DND-41 (cell line): ENCODE measurements around the gene WDR53.

Source experiments
- ATAC-seq: fragments of 200-7000 bp; cut with Tn5 transposase; 3 replicates; pipeline ENCODE4 v1.9.1; 2021; ENCODE audit warnings: low read depth; ENCODE audit not compliant: insufficient read depth
- DNase-seq: peaks from one replicate; pipeline ENCODE4 v3.0.0-alpha.2; 2020
- H2AFZ ChIP-seq: 2 replicates; pipeline ENCODE4 v1.6.0; 2012; ENCODE audit warnings: low read depth, low read length
- H3K27ac ChIP-seq: 2 replicates; pipeline ENCODE4 v1.5.1; 2012; ENCODE audit warnings: low read length, inconsistent platforms
- H3K27me3 ChIP-seq: fragments of 200-600 bp; sonication (generic); 2 replicates; pipeline ENCODE4 v1.6.0; 2012; ENCODE audit warnings: low read length, mild to moderate bottlenecking, inconsistent platforms; ENCODE audit not compliant: insufficient read depth, poor library complexity
- H3K36me3 ChIP-seq: 2 replicates; pipeline ENCODE4 v1.5.1; 2012; ENCODE audit warnings: low read length, inconsistent platforms; ENCODE audit not compliant: insufficient read depth
- H3K4me1 ChIP-seq: 2 replicates; pipeline ENCODE4 v1.5.1; 2012; ENCODE audit warnings: mild to moderate bottlenecking, low read length; ENCODE audit not compliant: insufficient read depth
- H3K4me2 ChIP-seq: 2 replicates; pipeline ENCODE4 v1.6.0; 2012; ENCODE audit warnings: mild to moderate bottlenecking, moderate library complexity, low read length, inconsistent platforms; ENCODE audit not compliant: insufficient read depth
- H3K4me3 ChIP-seq, 2 experiments: fragments of 200-600 bp in 1 of 2; shearing (Covaris generic) in 1 of 2; 2 replicates each; pipeline ENCODE4 v1.5.1; 2012 to 2016; ENCODE audit warnings: inconsistent platforms in 2 of 2, low read length in 2 of 2, mild to moderate bottlenecking in 2 of 2, low read depth in 1 of 2, moderate library complexity in 1 of 2
- H3K79me2 ChIP-seq: 2 replicates; pipeline ENCODE4 v1.6.0; 2012; ENCODE audit warnings: low read length, inconsistent platforms; ENCODE audit not compliant: insufficient read depth
- H3K9ac ChIP-seq: 2 replicates; pipeline ENCODE4 v1.6.0; 2012; ENCODE audit warnings: low read depth, mild to moderate bottlenecking, inconsistent platforms, low read length, moderate library complexity
- H3K9me3 ChIP-seq: 2 replicates; pipeline ENCODE4 v1.5.1; 2012; ENCODE audit warnings: low read length, moderate library complexity, mild to moderate bottlenecking, inconsistent platforms; ENCODE audit not compliant: insufficient read depth, severe bottlenecking
- H4K20me1 ChIP-seq: 2 replicates; pipeline ENCODE4 v1.6.0; 2012; ENCODE audit warnings: low read length; ENCODE audit not compliant: insufficient read depth
- EZH2 ChIP-seq: IDR thresholded peaks from 3 replicates; pipeline ENCODE4 v1.6.1; 2012; ENCODE audit warnings: borderline replicate concordance, low read depth, mild to moderate bottlenecking, moderate library complexity, low read length, inconsistent platforms; ENCODE audit not compliant: severe bottlenecking
- TF ChIP-seq, protein P1 (sequence below): IDR thresholded peaks from 2 replicates; pipeline ENCODE4 v1.5.1; 2012; ENCODE audit warnings: borderline replicate concordance, low read length, moderate library complexity, mild to moderate bottlenecking; ENCODE audit not compliant: poor library complexity, severe bottlenecking; ENCODE audit errors: extremely low read depth

The WDR53 gene

DNA sequence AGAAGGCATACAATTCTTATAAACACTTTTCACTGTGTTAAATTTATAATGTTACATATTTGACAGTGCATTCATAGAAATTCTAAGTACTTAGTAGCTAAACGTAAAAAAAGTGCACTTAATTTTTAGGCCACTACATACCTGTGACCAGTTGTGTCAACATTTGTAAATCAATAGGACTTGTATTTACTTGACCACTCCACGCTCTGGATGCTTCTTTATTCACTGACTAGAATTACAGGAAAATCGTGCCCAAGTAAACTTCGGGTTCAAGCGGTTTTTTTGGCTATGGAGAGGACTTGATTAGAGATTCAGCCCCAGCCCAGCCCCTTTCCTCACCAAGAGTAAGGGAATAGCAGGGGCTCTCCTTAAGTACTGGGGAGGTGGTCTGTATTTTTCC lies 21.8 kb downstream of the WDR53 start:
- Histone ChIP-seq H3K9ac (no peak overlapping the region), H4K20me1 (no peaks in the 10 kb centered on the region), H3K4me1 (no peaks in the 10 kb centered on the region), H2AFZ (no peak overlapping the region), H3K36me3 (no peaks in the 10 kb centered on the region), H3K4me3 (no peak overlapping the region), H3K4me2 (no peak overlapping the region), H3K27ac (no peak overlapping the region), H3K79me2 (no peaks in the 10 kb centered on the region), H3K9me3 (peaks cover 18% of the 10 kb centered on the region), H3K27me3 (no peaks in the 10 kb centered on the region)
- ATAC-seq (no peak), DNase-seq (no peak)
- no peak for TF ChIP-seq EZH2
- TF ChIP-seq, protein P1, sequence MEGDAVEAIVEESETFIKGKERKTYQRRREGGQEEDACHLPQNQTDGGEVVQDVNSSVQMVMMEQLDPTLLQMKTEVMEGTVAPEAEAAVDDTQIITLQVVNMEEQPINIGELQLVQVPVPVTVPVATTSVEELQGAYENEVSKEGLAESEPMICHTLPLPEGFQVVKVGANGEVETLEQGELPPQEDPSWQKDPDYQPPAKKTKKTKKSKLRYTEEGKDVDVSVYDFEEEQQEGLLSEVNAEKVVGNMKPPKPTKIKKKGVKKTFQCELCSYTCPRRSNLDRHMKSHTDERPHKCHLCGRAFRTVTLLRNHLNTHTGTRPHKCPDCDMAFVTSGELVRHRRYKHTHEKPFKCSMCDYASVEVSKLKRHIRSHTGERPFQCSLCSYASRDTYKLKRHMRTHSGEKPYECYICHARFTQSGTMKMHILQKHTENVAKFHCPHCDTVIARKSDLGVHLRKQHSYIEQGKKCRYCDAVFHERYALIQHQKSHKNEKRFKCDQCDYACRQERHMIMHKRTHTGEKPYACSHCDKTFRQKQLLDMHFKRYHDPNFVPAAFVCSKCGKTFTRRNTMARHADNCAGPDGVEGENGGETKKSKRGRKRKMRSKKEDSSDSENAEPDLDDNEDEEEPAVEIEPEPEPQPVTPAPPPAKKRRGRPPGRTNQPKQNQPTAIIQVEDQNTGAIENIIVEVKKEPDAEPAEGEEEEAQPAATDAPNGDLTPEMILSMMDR, result no peak

GRCh38 chr3:196544491-196544992 lies 23.8 kb downstream of the WDR53 start:
- no peak overlapping the region for H3K4me2 ChIP-seq
- no peaks in the 10 kb centered on the region for H4K20me1 ChIP-seq
- H3K27me3 ChIP-seq, result no peaks in the 10 kb centered on the region
- no peaks in the 10 kb centered on the region for H3K4me1 ChIP-seq
- H3K9me3 ChIP-seq, result peaks cover 7% of the 10 kb centered on the region
- no peaks in the 10 kb centered on the region for H3K79me2 ChIP-seq
- TF ChIP-seq EZH2, result no peak
- TF ChIP-seq, protein P1, result no peak
- no peaks in the 10 kb centered on the region for H3K36me3 ChIP-seq
- no peak overlapping the region for H3K27ac ChIP-seq
- DNase-seq (no peak), ATAC-seq (no peak)
- no peak overlapping the region for H3K4me3 ChIP-seq
- H3K9ac ChIP-seq, result no peak overlapping the region
- no peak overlapping the region for H2AFZ ChIP-seq

GRCh38 chr3:196541684-196542445 lies 26.5 kb downstream of the WDR53 start:
- H2AFZ ChIP-seq, result no peak overlapping the region
- H3K36me3 ChIP-seq, result no peaks in the 10 kb centered on the region
- H3K9ac ChIP-seq, result no peak overlapping the region
- no peak overlapping the region for H3K27ac ChIP-seq
- ATAC-seq, result no peak
- no peak overlapping the region for H3K4me2 ChIP-seq
- no peak overlapping the region for H3K4me3 ChIP-seq
- H3K4me1 ChIP-seq, result no peaks in the 10 kb centered on the region
- no peaks in the 10 kb centered on the region for H4K20me1 ChIP-seq
- TF ChIP-seq EZH2, result no peak
- TF ChIP-seq, protein P1, result no peak
- H3K9me3 ChIP-seq, result no peaks in the 10 kb centered on the region
- no peaks in the 10 kb centered on the region for H3K27me3 ChIP-seq
- no peaks in the 10 kb centered on the region for H3K79me2 ChIP-seq
- DNase-seq, result no peak
